DMS 273 (cell line): ENCODE data around the gene HOXD8.

Experiments
- DNase-seq: peaks from one replicate; lab custom pipeline; 2025; ENCODE audit not compliant: unreplicated experiment; lab: John Stamatoyannopoulos, UW

HOXD8 gene

DNA sequence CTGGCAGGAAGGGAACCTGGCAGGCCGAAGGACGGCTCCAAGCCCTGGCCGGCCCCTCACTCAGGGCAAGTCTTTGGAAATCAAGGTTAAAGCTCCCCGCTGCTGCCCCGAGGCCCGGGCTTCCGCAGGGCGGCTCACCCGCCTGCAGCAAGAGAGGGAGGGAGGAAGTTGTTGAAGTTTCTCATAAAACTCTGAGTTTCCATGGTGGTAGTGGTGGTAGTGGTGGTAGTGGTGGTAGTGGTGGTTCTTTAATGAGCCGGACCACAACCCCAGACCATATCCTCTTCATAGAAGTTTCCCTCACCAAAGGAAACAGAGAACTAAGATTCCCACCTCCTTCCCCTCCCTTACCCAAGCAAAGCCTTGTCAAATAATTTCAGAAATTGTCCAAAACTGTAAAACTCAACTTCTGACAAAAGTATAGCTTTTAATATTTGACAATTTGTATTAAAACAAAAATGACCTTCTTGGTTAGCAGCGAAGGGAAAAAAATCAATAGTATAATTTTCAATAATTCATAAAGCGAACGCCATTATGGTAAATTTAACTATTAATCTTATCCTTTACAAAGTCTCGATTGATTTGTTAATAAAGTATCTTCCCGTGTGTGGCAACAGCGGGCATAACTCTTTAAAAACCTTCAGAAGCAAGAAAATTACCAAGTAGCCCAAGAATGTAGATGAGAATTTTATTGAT lies 14.4 kb upstream of the HOXD8 start:
- no peak for DNase-seq

DNA sequence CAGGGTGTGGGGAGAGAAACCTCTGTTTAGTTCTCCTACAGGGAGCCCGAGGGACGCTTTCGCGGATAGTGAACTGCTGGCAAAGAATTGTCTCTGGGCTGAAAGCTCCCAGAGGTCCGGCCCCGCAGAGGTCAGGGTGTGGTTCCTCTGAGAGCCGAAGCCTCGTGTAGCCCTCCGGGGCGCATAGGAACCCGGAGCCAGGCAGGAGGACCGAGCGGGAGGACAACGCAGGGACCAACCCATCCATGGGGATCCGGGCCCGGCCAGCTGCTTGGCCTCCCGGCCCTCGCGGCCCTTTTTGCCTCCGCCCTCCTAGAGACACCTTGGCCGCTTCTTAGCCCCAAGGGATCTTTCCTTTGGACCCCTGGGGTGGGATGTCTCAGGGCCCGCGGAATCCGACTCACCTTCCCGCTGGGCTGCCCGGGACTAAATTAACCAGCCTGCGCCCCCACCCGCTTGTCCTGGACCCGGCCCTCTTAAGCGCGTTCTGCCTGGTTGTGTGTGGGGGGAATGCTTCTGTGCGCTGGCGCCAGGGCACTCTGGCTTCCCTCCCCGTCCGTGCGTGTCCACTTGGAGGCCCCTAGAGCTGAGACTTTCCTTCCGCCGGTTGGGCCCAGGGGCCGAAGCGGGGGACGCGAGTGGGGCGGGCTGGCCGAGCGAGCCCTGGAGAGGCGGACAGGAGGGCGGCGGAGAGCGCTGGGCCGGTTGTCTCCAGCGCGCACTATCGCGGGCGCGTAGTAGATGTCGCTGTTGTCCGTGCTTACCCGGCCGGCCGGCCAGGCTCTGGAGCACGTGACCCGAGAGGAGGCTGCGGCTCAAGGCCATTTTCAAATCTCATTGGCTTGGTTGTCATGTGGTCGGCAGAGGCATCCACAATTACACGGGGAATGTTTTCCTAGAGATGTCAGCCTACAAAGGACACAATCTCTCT lies 13.4 kb upstream of the HOXD8 start, which contains the start of gene HOXD10:
TSS of gene HOXD10 (plus strand) at position 896 of the 931 bp plus-strand sequence. CDS start 56 bp downstream, outside the sequence.
- DNase-seq, result no peak

DNA sequence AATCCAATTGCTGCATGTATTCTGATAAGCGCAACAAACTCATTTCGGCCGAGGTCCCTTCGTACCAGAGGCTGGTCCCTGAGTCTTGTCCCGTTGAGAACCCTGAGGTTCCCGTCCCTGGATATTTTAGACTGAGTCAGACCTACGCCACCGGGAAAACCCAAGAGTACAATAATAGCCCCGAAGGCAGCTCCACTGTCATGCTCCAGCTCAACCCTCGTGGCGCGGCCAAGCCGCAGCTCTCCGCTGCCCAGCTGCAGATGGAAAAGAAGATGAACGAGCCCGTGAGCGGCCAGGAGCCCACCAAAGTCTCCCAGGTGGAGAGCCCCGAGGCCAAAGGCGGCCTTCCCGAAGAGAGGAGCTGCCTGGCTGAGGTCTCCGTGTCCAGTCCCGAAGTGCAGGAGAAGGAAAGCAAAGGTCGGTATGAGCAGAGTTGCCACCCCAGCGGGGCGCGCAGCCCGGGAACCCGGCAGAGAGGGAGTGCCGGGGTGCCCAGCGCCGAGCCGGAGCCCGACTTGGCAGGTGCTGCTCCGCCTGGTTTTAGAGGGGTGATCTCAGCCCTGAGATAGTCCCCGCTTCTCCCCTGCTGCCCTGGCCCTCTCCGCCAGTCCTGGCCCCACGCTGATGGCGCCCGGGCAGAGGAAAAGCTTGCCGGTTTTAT lies 12.2 kb upstream of the HOXD8 start:
- DNase-seq, result no peak

GRCh38 chr2:176117823-176118371 lies 11.6 kb upstream of the HOXD8 start:
- DNase-seq, result no peak

DNA sequence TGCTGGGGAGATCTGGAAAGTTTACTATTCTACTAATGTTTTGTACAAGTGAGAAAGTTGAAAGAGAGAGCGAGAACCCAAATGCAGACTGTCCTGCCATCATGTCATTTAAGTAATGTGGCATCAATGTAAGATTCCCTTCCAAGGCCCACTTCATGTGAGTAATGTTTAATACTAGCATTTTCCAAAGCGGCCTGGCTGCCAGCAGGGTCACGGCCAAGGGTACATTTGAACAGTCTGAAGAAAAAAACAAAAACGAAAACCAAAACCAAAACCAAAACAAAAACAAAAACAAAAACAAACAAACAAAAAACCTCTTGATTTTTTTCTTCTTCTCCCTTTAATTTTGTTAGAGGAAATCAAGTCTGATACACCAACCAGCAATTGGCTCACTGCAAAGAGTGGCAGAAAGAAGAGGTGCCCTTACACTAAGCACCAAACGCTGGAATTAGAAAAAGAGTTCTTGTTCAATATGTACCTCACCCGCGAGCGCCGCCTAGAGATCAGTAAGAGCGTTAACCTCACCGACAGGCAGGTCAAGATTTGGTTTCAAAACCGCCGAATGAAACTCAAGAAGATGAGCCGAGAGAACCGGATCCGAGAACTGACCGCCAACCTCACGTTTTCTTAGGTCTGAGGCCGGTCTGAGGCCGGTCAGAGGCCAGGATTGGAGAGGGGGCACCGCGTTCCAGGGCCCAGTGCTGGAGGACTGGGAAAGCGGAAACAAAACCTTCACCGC lies 10.7 kb upstream of the HOXD8 start:
- DNase-seq, result no peak

DNA sequence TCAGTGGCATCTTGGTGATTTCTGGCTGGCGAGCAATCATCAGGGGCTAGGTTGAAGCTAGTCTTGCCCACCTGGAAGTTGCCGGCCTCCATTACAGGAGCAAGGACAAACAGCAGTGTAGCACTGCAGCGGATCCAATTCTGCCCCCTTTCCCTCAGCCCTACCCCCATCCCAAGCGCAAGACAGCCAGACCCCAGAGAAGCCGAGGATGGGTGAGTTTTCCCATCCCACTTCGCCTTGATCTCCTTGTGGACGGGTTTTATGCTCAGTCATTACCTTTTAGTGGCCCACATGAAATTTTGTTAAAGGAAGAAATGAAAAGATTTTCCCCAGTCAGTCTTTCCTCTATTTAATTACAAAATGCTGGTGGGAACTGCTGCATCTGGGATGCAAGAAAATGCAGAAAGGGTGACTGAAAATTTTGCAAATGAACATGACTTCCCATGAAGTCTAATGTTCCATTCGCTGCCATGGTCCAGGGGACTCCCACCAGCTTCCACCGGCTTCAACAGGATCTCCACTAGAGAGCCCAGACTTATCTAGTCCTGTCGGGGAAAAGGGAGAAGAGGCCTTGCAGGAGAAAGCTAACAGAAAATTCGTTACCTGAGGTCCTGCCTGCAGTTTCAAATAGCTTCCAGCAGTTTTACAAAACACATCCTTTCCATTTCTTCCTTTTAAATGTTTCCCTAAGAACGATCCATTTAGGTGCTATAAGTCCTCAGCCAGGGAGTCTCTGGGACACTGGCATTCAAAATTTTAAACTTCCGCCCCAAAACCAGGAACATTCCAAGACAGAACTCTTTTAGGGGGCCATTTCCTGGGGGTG lies 8.9 kb upstream of the HOXD8 start:
- no peak for DNase-seq

- DNase-seq, result no peak
Observed at GRCh38 chr2:176121190-176122051, 8.1 kb upstream of the HOXD8 start.

GRCh38 chr2:176122052-176122682 lies 7.3 kb upstream of the HOXD8 start:
- no peak for DNase-seq

- DNase-seq, result no peak
Observed at GRCh38 chr2:176122683-176123410, 6.7 kb upstream of the HOXD8 start, which contains the start of gene HOXD9. Gene HOXD9, plus strand, starts transcription at chr2:176122719. Its CDS starts 50 bp downstream, at chr2:176122769.

DNA sequence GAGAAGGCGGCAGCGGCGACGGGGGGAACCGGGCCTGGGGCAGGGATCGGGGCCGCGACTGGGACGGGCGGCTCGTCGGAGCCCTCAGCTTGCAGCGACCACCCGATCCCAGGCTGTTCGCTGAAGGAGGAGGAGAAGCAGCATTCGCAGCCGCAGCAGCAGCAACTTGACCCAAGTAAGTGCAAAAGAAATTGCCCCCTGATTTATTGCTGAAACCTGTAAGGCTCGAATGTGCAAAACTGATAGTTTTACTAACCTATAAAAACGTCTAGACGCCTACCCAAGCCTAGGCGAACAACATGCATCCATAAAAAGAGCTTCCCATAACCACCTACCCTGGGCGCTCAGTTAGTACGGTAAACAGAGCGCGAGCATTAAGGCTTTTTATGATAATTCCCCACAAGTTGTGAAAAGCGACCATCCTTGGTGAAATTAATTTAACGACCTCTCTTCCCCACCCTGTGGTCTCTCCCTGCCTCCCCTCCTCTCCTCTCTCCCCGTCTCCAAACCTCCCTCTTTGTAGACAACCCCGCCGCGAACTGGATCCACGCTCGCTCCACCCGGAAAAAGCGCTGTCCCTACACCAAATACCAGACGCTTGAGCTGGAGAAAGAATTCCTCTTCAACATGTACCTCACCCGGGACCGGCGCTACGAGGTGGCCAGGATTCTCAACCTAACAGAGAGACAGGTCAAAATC lies 5.9 kb upstream of the HOXD8 start:
- no peak for DNase-seq

DNA sequence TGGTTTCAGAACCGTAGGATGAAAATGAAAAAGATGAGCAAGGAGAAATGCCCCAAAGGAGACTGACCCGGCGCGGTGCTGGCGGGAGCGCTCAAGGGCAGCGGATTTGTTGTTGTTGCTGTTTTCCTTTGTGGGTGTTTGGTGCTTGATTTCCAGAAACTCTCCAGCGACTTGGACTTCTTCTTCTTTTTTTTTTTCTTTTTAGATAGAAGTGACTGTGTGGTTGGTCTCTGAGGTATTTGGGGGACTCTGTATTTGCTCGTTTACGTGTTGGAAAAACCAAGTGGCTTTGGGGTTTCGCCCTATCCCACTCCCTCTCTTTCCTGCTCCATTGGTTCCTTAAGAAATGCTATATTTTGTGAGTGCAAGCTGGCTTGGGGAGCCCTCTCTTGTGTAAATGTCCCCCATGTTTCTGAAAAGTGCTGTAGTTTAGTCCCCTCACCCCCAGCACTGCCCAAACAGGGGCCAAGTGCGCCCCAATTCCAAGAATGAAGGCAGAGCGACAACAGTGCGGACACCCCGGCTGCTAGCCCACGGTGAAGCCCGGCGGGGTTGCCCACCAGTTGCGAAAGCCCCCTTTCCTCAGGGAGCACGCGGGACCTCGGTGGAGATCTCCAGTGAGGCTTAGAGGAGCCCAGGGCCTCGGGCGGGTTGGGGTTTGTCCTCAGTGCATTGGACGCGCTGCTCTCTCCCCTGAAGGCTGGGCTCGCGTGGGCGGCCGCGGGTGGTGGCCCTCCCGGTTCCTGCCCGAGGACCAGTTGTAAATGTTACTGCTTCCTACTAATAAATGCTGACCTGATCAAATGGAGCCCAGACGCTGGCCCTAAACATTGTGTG lies 5.2 kb upstream of the HOXD8 start:
- no peak for DNase-seq

DNA sequence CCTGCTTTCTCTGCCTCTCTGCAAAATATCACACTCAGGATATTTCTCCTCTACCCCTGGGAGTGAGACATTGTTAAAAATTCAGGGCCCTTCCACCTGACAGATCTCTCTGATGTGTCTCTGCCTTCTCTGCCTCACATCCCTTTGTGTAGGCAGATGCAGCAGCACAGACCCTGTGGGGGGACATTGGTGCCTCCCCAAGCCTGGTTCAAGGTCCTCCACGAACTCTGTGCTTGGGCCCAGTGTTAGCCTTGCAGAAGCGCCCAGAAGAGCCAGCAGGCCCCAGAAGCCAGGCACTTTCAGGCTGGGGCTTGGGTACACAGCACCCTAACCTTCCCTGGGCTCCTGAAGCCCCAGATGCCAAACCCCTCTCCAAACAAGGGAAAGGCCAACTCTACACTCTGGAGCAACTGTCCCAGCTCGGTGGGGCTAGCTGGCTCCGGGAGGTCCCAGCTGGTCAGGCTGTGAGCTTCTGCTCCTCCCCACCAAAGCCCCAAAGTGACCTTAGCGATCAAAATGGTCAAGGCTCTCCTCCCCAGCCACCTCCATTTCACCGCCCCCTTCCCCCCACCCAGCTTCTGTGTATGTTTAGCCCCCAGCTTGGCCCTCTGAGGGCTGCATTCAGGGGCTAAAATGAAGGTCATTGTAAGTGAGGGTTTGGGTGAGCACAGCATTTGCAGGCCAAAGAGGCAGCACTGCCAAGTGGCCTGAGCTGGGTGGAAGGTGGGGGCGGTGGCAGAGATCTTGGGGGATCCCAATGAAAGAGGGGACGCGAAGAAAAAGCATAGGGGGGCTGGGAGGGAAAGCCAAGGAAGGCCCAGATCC lies 4.3 kb upstream of the HOXD8 start:
- DNase-seq, result no peak

DNA sequence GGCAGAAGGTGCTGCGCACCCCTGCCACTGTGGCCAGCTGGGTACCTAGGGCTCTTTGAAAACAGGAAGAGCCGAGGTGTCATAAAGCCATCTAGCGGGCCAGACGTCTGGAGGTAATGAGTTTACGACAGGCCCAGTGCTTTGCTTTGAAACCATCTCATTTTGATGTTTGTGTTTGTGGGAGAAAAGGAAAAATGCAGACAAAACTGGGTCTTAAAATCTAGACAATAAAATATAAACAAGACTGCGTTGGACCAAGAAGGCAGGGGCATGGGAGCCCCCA lies 3.8 kb upstream of the HOXD8 start:
- DNase-seq, result no peak

- peak; percentile 85 for DNase-seq
Observed at GRCh38 chr2:176126929-176127773, 2.4 kb upstream of the HOXD8 start.

- no peak for DNase-seq
Observed at GRCh38 chr2:176127774-176128072, 1.8 kb upstream of the HOXD8 start.
